HG02642 (cell line): ENCODE measurements around the gene ZNF311.

Source experiments
- ATAC-seq: cut with Tn5 transposase; IDR thresholded peaks from one replicate; pipeline ENCODE4 v1.9.1; 2021; ENCODE audit warnings: mild to moderate bottlenecking; ENCODE audit not compliant: unreplicated experiment, poor library complexity

ZNF311 gene

GRCh38 chr6:29005183-29005885 is at the start of gene ZNF311:
ZNF311 (minus strand) TSS chr6:29005315; CDS start chr6:29003954, 1,361 bp downstream.
- ATAC-seq: no peak

- ATAC-seq: no peak
Observed at GRCh38 chr6:29051680-29052079, 46.6 kb upstream of the ZNF311 start.

DNA sequence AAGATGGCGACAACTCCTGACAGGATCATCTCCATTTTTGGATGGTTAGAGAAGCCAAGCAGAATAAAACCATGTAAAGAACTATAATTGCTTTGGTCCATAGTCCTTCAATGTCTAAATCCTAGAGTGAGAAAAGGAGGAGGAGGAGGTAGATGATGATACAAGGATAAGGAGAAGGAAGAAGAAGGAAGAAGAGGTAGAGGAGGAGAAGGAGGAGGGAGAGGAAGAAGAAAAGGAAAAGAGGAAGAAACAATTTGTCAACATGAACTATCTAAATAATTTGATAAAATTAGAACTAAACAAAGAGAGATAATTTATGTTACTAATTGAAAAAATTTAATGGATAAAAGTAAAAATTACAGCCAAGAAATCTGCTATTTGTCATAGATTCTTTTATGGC is 40.0 kb upstream of the ZNF311 start, which contains the start of gene OR2W1:
Gene OR2W1, minus strand, starts transcription at position 101 of the 400 bp plus-strand sequence. Its CDS starts 0 bp downstream, at position 101.
- ATAC-seq: no peak

DNA sequence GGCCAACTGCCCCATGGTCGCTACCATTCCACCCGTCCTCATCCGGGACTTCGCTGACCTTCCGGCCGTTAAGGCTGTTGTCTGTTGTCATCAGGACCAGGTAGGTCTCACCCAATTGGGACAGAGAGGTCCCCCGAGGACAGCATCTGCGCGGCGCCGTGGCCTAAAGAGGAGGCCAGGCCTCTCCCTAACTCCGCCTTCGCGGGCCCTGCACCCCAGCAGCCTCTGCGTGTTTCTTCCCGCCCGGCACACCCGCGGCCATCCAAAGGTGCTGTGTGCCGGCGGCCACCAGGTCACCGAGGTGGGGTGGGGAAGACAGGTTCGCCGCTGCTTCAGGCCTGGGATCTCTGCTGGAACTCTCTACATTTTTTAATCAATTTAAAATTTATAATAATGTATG is 30.8 kb upstream of the ZNF311 start:
- ATAC-seq: no peak

- ATAC-seq: no peak
Observed at GRCh38 chr6:29028821-29029220, 23.7 kb upstream of the ZNF311 start.

DNA sequence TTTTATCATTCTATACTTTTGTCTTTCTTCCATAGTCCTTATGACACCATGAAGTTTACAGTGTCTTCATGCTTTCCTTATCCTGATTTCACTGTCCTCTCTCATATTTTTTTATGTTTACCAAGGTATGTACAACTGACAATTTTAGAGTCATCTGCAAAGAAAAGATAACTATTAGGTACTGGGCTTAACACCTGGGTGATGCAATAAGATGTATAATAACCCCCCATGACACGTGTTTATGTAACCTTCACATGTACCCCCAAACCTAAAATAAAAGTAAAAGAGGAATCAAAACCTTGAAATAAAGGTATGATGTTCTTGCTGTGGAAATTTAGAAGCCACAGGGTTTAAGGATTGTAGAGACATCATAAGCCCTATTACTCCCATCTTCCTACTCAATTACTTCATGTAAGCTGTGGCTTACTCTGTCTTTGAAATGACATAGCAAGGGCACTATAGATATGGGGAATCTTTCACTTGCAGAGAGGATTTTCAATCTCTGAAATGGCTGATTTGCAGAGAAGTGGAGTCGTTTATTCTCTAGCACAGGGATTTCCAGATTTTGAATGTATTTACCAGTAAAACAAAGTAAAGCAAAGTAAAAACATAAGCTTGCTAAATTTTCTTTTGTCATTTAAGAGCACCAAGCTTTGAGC is 20.9 kb upstream of the ZNF311 start:
- no peak for ATAC-seq

DNA sequence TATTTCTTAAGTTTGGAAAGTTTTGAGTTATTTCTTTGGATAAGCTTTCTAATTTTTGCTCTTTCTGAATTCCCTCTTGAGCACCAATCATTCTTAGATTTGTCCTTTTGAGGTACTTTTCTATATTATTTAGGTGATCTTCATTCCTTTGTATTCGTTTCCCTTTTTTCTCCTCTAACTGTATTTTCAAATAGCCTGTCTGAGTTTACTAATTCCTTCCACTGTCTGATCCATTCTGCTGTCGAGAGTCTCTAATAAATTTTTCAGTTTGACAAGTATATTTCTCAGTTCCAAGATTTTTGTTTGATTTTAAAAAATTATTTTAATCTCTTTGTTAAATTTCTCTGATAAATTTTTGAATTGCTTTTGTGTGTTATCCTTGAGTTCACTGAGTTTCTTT is 16.3 kb upstream of the ZNF311 start:
- ATAC-seq: no peak

DNA sequence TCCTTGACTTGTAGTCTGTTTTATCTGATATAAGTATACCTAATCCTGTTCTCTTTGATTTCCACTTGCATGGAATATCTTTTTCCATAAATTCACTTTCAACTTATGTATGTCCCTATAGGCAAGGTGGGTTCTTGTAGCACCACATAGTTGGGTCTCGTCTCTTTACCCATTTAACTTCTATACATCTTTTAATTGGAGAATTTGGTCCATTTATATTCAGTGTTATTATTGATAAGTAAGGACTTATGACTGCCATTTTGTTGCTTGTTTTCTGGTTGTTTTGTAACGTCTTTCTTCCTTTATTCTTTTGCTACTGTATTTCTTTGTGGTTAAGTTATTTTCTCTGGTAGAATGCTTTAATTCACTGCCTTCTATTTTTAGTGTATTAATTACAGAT is 14.5 kb upstream of the ZNF311 start:
- no peak for ATAC-seq

- no peak for ATAC-seq
Observed at GRCh38 chr6:29017428-29017802, 12.3 kb upstream of the ZNF311 start.

GRCh38 chr6:29016559-29017427 is 11.7 kb upstream of the ZNF311 start:
- ATAC-seq: peak; percentile 85

DNA sequence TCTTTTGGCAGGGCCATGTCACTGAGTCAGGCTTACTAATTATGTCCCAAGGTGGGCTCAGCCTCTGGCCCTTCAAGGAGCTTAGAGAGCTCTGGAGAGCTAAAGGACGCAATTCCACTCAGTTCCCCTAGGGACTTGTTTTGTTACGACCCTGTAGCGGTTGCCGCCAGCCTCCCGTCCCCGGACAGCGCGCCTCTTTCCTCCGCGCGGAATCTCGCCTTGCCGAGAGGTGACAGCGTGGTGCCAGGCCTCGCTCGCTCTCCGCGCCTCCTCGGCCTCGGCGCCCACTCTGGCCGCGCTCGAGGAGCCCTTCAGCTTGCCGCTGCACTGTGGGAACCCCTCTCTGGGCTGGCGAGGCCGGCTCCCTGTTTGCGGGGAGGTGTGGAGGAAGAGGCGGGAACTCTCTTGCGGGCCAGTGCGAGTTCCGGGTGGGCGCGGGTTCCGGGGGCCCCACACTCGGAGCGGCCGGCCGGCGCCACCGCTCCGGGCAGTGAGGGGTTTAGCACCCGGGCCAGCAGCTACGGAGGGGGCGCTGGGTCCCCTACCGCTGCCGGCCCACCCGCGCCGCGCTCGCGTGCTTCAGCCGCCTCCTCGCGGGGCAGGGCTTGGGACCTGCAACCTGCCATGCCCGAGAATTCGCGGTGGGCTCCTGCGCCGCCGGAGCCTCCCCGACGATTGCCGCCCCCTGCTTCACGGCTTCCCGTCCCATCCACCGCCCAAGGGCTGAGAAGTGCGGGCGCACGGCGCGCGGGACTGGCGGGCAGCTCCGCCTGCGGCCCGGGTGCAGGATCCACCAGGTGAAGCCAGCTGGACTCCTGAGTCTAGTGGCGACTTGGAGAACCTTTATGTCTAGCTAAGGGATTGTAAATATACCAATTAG is 9.9 kb upstream of the ZNF311 start:
- ATAC-seq: no peak

DNA sequence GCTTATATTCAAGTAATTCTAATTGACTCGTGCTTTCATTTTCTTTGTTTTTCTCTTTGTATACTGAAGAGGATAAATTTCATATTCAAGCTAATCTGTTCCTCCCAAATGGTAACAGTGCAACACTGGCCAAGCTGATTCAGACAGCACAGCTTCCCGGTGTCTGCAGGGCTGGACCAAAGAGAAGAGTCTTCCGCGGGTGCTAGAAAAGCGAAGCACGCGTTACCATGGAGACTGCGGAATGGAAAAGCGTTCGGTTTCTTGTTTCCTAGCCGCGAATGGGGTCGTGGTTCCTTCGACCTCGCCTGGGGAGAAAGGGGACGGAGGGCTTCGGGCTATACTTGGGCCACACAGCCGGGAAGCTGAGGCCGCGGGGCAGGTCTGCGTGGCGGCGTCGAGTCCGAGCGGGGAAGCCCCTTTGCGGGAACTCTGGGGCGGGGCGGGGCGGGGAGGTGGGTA is 6.2 kb upstream of the ZNF311 start:
- no peak for ATAC-seq

DNA sequence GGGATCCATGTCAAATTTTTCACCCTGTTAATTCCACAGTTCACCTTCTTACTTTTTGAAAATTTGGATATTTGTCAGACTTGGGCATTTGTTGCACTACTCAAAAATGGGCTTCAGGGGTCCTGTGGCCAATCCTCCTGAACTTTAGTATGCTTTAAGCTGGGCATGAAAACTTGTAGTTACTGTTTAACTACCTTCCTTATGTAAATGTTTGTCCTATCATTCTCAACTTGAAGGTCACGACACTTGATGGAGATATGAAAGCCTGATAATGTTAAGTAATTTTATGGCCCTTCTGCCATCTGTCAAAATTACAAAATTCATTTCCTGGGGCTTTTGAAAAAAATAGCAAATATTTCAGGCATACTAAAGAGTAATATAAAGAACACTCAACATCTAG is 4.2 kb upstream of the ZNF311 start:
- ATAC-seq: no peak

DNA sequence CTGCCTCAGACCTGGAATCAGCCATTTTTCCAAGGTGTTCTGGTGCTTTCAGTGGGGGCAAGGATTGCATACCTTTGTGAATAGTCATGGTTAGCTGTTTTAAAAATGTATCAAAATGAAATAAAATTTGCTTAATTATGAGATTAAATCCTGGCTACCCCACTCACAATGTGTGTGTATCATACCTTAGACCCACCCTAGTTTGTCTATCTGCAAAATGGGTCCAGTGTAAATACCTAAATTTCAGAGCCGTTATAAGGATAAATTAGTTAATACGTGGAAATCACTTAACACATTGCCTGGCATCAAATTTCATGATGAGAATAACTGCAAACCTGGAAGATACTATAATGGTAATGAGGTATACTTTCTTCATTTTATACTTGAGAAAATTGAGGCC is 3.0 kb upstream of the ZNF311 start:
- no peak for ATAC-seq

DNA sequence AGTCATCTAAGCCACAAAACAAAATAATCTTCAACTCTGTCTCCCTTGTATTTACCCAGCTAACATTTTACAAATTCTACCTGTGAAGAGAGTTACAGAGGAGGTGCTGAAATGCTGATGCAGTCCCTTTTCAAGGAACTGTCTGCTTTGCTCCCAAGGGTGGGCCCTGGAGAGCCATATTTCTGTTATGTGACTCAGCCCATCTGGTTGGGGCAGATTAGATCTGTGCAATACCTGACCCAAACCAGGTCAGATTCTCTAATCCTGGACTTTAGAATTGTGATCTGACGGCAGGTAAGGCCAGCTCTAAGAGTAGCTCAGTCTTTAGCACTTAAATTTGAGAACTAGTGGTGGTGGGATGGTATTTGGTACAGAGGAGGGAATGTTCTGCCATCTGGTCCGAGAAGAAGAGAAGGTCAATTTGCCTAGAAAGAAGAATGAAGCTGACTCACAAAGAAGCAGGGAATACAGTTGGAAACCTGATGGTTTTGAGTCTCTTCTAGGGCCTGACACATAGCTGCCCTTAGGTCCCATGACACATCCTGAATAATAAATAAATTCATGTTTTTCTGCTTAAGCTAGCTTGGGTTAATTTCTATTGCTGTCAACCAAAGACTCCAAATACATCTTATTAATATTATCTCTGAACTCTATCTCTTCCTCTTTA is 8.1 kb downstream of the ZNF311 start:
- no peak for ATAC-seq

DNA sequence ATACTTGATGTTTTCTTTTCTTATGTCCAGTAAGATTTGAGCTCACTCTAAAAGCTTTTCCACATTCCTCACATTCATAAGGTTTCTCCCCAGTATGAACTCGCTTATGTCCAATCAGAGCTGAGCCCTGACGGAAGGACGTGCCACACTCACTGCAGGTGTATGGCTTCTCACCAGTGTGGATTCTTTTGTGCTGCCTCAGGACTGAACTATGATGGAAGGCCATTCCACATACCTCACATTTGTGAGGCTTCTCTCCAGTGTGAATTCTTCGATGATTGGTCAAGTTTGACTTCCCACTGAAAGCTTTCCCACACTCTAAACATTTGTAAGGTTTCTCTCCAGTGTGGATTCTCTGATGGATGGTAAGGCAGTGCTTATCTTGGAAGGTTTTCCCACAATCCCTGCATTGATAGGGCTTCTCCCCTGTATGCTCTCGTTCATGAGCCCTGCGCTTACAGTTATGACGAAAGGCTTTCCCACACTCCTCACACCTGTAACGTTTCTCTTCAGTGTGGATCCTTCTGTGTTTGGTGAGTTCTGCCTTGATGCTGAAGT is 9.9 kb downstream of the ZNF311 start:
- ATAC-seq: no peak

DNA sequence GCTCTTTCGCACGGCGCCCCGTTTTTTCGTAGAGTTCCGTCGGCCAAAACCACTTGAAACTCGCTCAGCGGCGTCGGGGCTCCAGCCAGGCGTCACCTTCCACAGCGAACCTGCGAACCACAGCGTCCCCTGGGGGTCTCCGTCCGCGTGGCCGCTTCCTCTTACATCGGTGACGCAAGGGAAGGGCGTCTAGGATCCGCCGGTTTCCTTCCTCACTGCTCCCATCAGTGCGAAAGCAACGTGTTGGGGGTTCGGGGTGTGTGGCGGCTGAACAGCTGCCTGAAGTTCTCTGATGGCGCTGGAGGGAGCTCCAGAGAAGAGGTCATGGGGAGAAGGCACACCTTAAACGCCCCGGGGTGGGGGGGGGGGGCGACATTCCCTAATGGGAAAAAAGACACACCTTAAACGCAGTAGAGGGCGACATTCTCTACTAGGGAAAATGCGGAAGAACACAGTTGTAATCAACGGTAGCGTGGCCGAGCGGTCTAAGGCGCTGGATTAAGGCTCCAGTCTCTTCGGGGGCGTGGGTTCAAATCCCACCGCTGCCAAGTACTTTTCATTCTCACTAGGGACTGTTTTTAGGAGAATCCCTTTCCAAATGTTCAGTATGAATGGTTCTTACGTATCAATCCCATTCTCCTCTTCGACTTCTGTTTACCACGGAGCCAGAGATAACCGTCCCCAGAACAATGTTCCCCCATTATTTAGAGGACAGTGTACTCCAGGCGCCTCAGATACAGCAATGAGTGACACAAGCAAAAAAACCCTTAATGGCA is 16.4 kb downstream of the ZNF311 start:
- no peak for ATAC-seq

GRCh38 chr6:28985462-28986164 is 19.5 kb downstream of the ZNF311 start:
- ATAC-seq: no peak
